GM13976 (cell line): ENCODE measurements around the gene SPTBN1.

Source experiments
- DNase-seq: peaks from one replicate; pipeline ENCODE4 v3.0.0; 2012; ENCODE audit warnings: low spot score
- CTCF ChIP-seq: IDR thresholded peaks from 2 replicates; pipeline ENCODE4 v1.5.1; 2012; ENCODE audit warnings: borderline replicate concordance, mild to moderate bottlenecking; ENCODE audit not compliant: insufficient read depth; ENCODE audit errors: extremely low read depth, missing control alignments, control extremely low read depth
- in situ Hi-C: fragments of 300-500 bp; cut with MboI; formaldehyde crosslinking; loops from one replicate; pipeline ENCODE4 v1.12.0; 2022; ENCODE audit warnings: low sequenced_read_pairs, mixed read lengths, inconsistent platforms; ENCODE audit not compliant: unreplicated experiment

The SPTBN1 gene

DNA sequence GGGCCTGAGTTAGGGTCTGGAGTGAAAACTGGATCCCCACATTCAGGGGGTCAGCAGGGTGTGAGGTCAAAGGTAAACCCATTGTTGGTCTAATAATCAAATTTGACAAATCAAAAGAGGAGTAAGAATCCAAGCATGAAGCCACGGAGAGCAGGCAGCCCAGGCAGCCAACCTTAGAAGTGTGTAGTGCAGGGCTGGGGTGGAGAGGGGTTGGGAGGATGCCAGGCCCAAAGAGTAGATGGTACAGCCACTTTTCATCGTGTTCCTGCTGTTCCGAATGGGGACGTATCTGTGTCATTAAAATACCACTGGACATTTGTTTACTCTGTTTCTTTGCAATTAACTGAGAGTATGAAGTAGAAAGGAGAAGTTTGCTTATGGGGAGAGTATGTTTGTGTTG, 16.5 kb upstream of the SPTBN1 start:
- DNase-seq: no peak
- in situ Hi-C loops: no loop called here
- no peak for TF ChIP-seq CTCF

DNA sequence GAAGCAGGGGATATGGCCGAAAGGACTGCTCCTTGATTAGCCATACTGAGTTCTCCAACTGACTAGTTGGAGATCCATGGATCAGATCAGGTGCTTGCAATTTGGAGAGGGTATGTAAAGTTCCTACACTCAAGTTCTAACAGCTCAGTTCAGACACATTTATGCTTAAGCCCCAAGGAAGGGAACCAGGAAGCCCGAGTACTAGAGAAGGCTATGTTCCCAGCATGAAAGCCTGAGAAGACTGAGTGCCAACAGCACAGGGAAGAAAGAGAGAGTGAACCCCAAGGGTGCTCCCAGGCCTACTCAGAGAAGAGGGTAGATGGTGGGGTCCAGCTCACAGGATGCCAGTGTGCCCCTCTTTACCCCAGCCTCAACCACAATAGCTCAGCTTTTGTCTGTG, 16.1 kb upstream of the SPTBN1 start:
- in situ Hi-C loops: no loop called here
- DNase-seq: no peak
- TF ChIP-seq CTCF: no peak

- no peak for DNase-seq
- in situ Hi-C loops: no loop called here
These were observed 11.6 kb upstream of the SPTBN1 start for GRCh38 chr2:54444503-54444902.

GRCh38 chr2:54446122-54446521, 10.0 kb upstream of the SPTBN1 start:
- in situ Hi-C loops: no loop called here
- DNase-seq: no peak
- TF ChIP-seq CTCF: no peak

More at GRCh38 chr2:54444503-54444902, 11.6 kb upstream of the SPTBN1 start:
- TF ChIP-seq CTCF: no peak

GRCh38 chr2:54446625-54447024, 9.5 kb upstream of the SPTBN1 start:
- no peak for DNase-seq
- TF ChIP-seq CTCF: no peak
- in situ Hi-C loops: no loop called here

DNA sequence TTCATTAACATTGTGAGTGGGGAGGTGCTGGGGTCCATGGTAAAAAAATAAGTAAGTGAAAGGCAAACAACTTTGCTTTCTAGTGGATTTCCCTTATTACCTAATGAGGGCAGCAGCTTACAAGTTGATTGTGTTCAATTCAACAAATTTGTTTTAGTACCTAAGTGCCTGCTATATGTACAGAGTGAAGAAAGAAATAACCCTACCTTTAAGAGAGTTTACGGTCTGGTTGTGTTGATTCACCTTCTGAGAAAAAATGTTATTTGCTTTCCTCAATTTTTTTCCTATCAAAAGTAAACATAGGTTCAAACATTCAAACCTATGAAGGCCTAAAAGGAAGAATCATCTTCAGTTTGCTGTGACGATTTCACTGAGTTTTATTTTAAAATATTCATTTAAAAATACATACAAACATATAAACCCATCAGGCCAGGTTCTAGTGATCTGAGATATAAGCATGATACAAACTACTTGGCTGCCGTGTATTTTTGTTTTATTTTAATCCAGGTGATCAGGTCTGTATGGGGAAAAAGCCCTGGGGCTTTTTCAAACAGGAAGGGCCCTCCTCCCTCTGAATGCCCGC, 1.5 kb upstream of the SPTBN1 start:
- TF ChIP-seq CTCF: no peak
- in situ Hi-C loops: no loop called here
- no peak for DNase-seq
